SU-DHL-6 (cell line): ENCODE measurements around the gene BCAP31.
"Not testable (repeated sequence)": the region's sequence is repeated elsewhere in the genome, so short reads cannot be mapped to it uniquely, and the experiment has no call there.

ENCODE experiments used
- H2AFZ ChIP-seq: fragments of 200-600 bp; sonication (generic); 2 replicates; pipeline ENCODE4 v1.6.1; 2014; ENCODE audit warnings: low read depth, mild to moderate bottlenecking, moderate library complexity, mixed read lengths, antibody characterized with exemption, low read length; ENCODE audit not compliant: severe bottlenecking
- H3F3A ChIP-seq: fragments of 200-600 bp; shearing (Covaris generic); 2 replicates; pipeline ENCODE4 v1.6.0; 2016; ENCODE audit warnings: antibody characterized with exemption, mild to moderate bottlenecking; ENCODE audit not compliant: insufficient read depth
- H3K27ac ChIP-seq: fragments of 200-600 bp; sonication (generic); 2 replicates; pipeline ENCODE4 v1.5.1; 2016; ENCODE audit warnings: low read depth, mild to moderate bottlenecking, low read length, moderate library complexity, mixed read lengths
- H3K27me3 ChIP-seq: fragments of 200-600 bp; sonication (generic), shearing (Covaris generic); 2 replicates; pipeline ENCODE4 v1.6.0; 2014; ENCODE audit warnings: mild to moderate bottlenecking, low read length
- H3K36me3 ChIP-seq: fragments of 200-600 bp; sonication (generic); 2 replicates; pipeline ENCODE4 v1.6.1; 2014; ENCODE audit warnings: mild to moderate bottlenecking, low read length, mixed read lengths
- H3K4me2 ChIP-seq: fragments of 300-600, 200-600 bp; shearing (Covaris generic), sonication (generic); 2 replicates; pipeline ENCODE4 v1.6.0; 2014; ENCODE audit warnings: low read length, low read depth, mild to moderate bottlenecking; ENCODE audit not compliant: poor library complexity, severe bottlenecking
- H3K4me3 ChIP-seq: fragments of 200-600 bp; sonication (generic); 2 replicates; pipeline ENCODE4 v1.5.1; 2014; ENCODE audit warnings: antibody characterized with exemption, low read length, mild to moderate bottlenecking, mixed read lengths; ENCODE audit not compliant: insufficient read depth, poor library complexity, severe bottlenecking
- H3K79me2 ChIP-seq: fragments of 200-600 bp; sonication (generic); 2 replicates; pipeline ENCODE4 v1.6.1; 2014; ENCODE audit warnings: mild to moderate bottlenecking, low read length, moderate library complexity; ENCODE audit not compliant: insufficient read depth
- H3K9ac ChIP-seq: fragments of 200-600 bp; sonication (generic); 2 replicates; pipeline ENCODE4 v1.7.0; 2014; ENCODE audit warnings: mild to moderate bottlenecking, low read length
- H3K9me2 ChIP-seq: fragments of 200-600 bp; sonication (generic); replicated peaks from 2 replicates; pipeline ENCODE4 v1.6.1; 2014; ENCODE audit warnings: low read length; ENCODE audit not compliant: insufficient read depth
- H3K9me3 ChIP-seq: fragments of 200-600 bp; sonication (generic); 2 replicates; pipeline ENCODE4 v1.6.1; 2014; ENCODE audit warnings: low read length, mixed read lengths; ENCODE audit not compliant: insufficient read depth
- H4K20me1 ChIP-seq: fragments of 200-600 bp; sonication (generic); 2 replicates; pipeline ENCODE4 v1.6.1; 2014; ENCODE audit warnings: low read depth, mild to moderate bottlenecking, antibody characterized with exemption, low read length, moderate library complexity, mixed read lengths
- EZH2phosphoT487 ChIP-seq: fragments of 200-600 bp; sonication (generic), shearing (Covaris generic); conservative IDR thresholded peaks from 2 replicates; pipeline ENCODE4 v1.6.1; 2018; ENCODE audit warnings: mild to moderate bottlenecking, antibody characterized with exemption, low read length, moderate library complexity, mixed read lengths
- TF ChIP-seq, protein P1 (sequence below): fragments of 200-600 bp; sonication (generic); IDR thresholded peaks from one replicate; pipeline ENCODE4 v1.5.1; 2017; ENCODE audit warnings: antibody characterized with exemption, mild to moderate bottlenecking, low read length, moderate library complexity; ENCODE audit not compliant: insufficient read depth, poor library complexity, severe bottlenecking

Gene BCAP31

DNA sequence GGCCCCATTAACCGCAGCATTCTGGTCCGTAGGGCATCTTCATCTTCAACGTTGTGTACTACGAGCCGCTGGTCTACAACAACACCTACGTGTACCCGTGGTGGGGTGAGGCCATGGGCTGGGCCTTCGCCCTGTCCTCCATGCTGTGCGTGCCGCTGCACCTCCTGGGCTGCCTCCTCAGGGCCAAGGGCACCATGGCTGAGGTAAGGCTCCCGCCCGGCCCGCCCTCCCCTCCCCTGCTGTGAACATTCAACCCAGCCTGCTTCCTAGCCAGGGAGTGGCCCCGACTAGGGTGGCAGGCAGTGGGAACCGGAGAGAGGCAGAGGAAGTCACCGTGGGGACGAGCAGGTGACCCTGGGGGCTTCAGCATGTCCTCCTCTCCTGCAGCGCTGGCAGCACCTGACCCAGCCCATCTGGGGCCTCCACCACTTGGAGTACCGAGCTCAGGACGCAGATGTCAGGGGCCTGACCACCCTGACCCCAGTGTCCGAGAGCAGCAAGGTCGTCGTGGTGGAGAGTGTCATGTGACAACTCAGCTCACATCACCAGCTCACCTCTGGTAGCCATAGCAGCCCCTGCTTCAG is 29.4 kb downstream of the BCAP31 start:
- H3K27ac ChIP-seq, result no peak overlapping the region
- no peaks in the 10 kb centered on the region for H3K27me3 ChIP-seq
- no peak overlapping the region for H3K4me2 ChIP-seq
- no peaks in the 10 kb centered on the region for H3K9me3 ChIP-seq
- H3K79me2 ChIP-seq, result no peaks in the 10 kb centered on the region
- H4K20me1 ChIP-seq, result no peaks in the 10 kb centered on the region
- H3K4me3 ChIP-seq, result no peak overlapping the region
- H3K36me3 ChIP-seq, result no peaks in the 10 kb centered on the region
- H3F3A ChIP-seq, result no peaks in the 10 kb centered on the region
- no peak overlapping the region for H3K9ac ChIP-seq
- no peak overlapping the region for H2AFZ ChIP-seq
- TF ChIP-seq, protein P1, sequence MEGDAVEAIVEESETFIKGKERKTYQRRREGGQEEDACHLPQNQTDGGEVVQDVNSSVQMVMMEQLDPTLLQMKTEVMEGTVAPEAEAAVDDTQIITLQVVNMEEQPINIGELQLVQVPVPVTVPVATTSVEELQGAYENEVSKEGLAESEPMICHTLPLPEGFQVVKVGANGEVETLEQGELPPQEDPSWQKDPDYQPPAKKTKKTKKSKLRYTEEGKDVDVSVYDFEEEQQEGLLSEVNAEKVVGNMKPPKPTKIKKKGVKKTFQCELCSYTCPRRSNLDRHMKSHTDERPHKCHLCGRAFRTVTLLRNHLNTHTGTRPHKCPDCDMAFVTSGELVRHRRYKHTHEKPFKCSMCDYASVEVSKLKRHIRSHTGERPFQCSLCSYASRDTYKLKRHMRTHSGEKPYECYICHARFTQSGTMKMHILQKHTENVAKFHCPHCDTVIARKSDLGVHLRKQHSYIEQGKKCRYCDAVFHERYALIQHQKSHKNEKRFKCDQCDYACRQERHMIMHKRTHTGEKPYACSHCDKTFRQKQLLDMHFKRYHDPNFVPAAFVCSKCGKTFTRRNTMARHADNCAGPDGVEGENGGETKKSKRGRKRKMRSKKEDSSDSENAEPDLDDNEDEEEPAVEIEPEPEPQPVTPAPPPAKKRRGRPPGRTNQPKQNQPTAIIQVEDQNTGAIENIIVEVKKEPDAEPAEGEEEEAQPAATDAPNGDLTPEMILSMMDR, result no peak
- no peak for TF ChIP-seq EZH2phosphoT487
- no peaks in the 10 kb centered on the region for H3K9me2 ChIP-seq

DNA sequence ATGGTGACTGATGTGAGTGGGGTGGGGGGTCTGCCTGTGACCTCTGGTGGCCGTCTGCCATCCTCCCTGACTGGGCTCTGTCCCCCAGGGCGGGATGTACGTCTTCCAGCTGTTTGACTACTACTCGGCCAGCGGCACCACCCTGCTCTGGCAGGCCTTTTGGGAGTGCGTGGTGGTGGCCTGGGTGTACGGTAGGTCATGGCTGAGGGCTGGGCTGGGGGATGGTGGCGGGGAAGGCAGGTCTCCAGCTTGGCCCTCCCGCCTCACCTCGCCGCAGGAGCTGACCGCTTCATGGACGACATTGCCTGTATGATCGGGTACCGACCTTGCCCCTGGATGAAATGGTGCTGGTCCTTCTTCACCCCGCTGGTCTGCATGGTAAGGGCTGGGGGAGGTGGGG is 29.9 kb downstream of the BCAP31 start:
- not testable (repeated sequence) for H3K4me2 ChIP-seq, H3K79me2 ChIP-seq, H2AFZ ChIP-seq, H3K4me3 ChIP-seq, H3K36me3 ChIP-seq, H3K9ac ChIP-seq, H3K27me3 ChIP-seq, H3K9me2 ChIP-seq, H4K20me1 ChIP-seq, H3K27ac ChIP-seq, H3K9me3 ChIP-seq, H3F3A ChIP-seq

DNA sequence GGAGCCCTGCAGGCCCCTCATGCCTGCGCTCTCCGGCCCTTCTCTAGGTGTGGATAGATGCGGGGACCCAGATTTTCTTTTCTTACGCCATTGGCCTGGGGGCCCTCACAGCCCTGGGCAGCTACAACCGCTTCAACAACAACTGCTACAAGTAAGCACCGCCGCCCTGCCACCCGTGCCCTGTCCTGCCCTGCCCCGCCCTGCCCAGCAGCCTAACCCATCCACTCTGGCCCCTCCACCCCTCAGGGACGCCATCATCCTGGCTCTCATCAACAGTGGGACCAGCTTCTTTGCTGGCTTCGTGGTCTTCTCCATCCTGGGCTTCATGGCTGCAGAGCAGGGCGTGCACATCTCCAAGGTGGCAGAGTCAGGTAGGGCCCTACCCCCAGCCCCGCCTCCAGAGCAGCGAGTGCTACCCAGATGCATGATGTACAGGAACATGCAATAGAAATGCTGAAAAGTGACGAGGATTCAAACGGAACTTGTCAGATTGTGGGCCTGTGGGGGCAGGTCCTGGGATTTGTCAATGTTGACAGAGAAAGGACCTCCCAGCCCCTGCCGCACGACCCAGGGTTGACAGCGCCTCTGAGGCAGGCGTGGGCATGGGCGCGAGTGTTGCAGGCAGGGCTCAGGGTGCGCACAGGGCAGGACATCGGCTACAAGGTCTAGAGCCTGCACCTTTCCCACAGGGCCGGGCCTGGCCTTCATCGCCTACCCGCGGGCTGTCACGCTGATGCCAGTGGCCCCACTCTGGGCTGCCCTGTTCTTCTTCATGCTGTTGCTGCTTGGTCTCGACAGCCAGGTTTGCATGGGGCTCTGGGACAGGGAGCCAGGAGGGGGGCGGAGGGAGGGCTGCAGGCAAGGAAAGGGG is 30.7 kb downstream of the BCAP31 start:
- no peak for TF ChIP-seq EZH2phosphoT487
- TF ChIP-seq, protein P1, result no peak

DNA sequence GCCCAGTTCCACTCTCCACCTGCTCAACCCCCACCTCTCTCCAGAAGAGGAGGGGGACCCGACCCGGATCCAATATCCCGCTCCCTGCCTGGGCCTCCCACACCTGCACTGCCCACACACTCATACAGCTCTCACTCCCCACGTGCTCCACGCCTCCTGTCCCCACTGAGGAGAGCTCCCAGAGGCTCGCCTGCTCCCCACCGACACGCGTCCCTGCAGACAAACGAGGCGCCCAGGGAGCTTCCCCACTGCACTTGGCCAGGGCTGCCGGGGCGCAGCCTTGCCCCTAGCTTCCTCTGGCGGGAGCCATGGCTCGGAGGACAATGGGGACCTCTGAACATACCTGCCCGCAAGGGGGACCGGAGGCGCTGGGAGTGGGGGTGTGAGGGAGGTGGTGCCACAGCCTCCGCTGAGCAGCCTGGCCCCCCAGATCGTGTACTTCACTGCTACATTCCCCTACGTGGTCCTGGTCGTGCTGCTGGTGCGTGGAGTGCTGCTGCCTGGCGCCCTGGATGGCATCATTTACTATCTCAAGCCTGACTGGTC is 31.5 kb downstream of the BCAP31 start:
- no peaks in the 10 kb centered on the region for H3K79me2 ChIP-seq
- no peaks in the 10 kb centered on the region for H3K36me3 ChIP-seq
- H2AFZ ChIP-seq, result no peak overlapping the region
- no peak overlapping the region for H3K4me2 ChIP-seq
- no peak overlapping the region for H3K4me3 ChIP-seq
- H3K27me3 ChIP-seq, result no peaks in the 10 kb centered on the region
- no peaks in the 10 kb centered on the region for H4K20me1 ChIP-seq
- H3K27ac ChIP-seq, result no peak overlapping the region
- no peaks in the 10 kb centered on the region for H3K9me2 ChIP-seq
- no peaks in the 10 kb centered on the region for H3K9me3 ChIP-seq
- no peak overlapping the region for H3K9ac ChIP-seq
- TF ChIP-seq EZH2phosphoT487, result no peak
- TF ChIP-seq, protein P1, result no peak
- H3F3A ChIP-seq, result no peaks in the 10 kb centered on the region

More for the DNA sequence above, 30.7 kb downstream of the BCAP31 start:
- Histone ChIP-seq H4K20me1 (no peaks in the 10 kb centered on the region), H3K4me3 (no peak overlapping the region), H2AFZ (no peak overlapping the region), H3K27ac (no peak overlapping the region), H3K9ac (no peak overlapping the region), H3K4me2 (no peak overlapping the region), H3K36me3 (no peaks in the 10 kb centered on the region), H3F3A (no peaks in the 10 kb centered on the region), H3K79me2 (no peaks in the 10 kb centered on the region), H3K9me3 (no peaks in the 10 kb centered on the region), H3K9me2 (no peaks in the 10 kb centered on the region), H3K27me3 (no peaks in the 10 kb centered on the region)
